ENCODE results near the gene DLGAP1.

Gene DLGAP1

DNA sequence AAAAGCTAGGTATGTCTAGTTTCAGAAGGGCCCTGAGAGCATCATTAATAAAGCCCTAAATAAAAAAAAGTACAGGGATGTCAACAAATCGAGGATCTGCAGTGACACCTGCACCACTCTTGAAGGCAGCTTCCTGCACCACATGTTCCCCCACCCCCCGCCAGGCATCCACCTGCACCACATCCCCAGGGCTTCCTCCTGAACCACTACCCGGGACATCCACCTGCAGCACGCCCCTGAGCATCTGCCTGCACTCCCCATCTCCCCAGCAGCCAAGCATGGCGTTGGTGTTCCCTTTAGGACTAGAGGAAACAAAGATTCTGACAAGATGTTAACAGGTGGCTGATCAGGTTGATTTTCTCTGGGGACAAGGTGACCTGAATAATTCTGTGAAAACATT, 55.2 kb downstream of the DLGAP1 start:
- no peaks in the 10 kb centered on the region for H3K27me3 ChIP-seq (ENCODE audit: control insufficient read depth in 5 of 5, insufficient read depth in 4 of 5, low read length in 5 of 5)
- H3K36me3 ChIP-seq (ENCODE audit: control insufficient read depth in 5 of 5, insufficient read depth in 5 of 5, low read length in 5 of 5) = no peaks in the 10 kb centered on the region
- H3K9me3 ChIP-seq (ENCODE audit: control insufficient read depth in 5 of 5, low read length in 5 of 5) = no peaks in the 10 kb centered on the region
- no peaks in the 10 kb centered on the region for H3K4me1 ChIP-seq (ENCODE audit: control insufficient read depth in 5 of 5, insufficient read depth in 5 of 5, low read length in 5 of 5)
- H3K4me3 ChIP-seq (ENCODE audit: low read depth in 1 of 5, low read length in 5 of 5) = no peak overlapping the region
- H3K27ac ChIP-seq (ENCODE audit: low read depth, low read length) = no peak overlapping the region
- H3K9ac ChIP-seq (ENCODE audit: low read length in 5 of 5) = no peak overlapping the region

DNA sequence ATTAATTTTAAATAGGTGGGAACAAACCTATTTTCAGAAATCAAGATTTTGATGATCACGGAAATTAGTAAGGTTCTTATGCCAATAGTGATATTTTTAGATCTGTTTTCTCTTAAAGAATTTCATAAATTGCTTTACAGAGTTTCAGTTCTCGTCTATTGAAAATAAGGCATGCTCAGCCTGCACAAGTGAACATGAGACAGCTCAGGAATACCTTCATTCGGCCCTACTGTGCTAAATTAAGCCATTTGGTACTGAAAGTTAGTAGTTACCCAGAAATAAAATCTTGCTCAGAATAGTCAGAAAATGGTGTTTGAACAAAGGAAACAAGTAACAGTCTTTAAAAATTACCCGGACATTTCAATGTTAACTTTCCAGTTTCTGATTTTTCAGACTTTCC, 60.4 kb downstream of the DLGAP1 start:
- no peaks in the 10 kb centered on the region for H3K4me1 ChIP-seq (ENCODE audit: control insufficient read depth in 5 of 5, insufficient read depth in 5 of 5, low read length in 5 of 5)
- no peak overlapping the region for H3K9ac ChIP-seq (ENCODE audit: low read length in 5 of 5)
- H3K27ac ChIP-seq (ENCODE audit: low read depth, low read length) = no peak overlapping the region
- H3K9me3 ChIP-seq (ENCODE audit: control insufficient read depth in 5 of 5, low read length in 5 of 5) = no peaks in the 10 kb centered on the region
- no peaks in the 10 kb centered on the region for H3K27me3 ChIP-seq (ENCODE audit: control insufficient read depth in 5 of 5, insufficient read depth in 4 of 5, low read length in 5 of 5)
- H3K4me3 ChIP-seq (ENCODE audit: low read depth in 1 of 5, low read length in 5 of 5) = no peak overlapping the region
- H3K36me3 ChIP-seq (ENCODE audit: control insufficient read depth in 5 of 5, insufficient read depth in 5 of 5, low read length in 5 of 5) = no peaks in the 10 kb centered on the region

DNA sequence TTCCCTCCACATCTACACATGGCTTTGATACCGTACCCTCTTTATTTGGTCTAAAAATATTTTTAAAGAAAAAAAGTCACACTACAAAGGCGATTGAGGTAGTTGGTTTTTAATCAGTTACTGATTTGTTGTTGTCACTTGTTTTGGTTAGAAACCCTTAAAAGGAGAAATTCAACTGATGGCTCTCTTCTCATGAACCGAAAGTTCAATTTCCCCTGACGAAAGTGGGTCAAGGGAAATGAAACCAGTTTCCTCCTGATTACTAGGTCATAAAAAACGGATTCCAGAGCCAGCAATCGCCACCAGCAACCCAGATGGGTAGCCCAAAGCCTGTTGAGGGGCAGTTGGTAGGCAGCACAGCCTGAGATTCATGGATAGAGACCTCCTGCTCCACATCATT, 63.2 kb downstream of the DLGAP1 start:
- H3K9me3 ChIP-seq (ENCODE audit: control insufficient read depth in 5 of 5, low read length in 5 of 5) = no peaks in the 10 kb centered on the region
- H3K9ac ChIP-seq (ENCODE audit: low read length in 5 of 5) = no peak overlapping the region
- no peak overlapping the region for H3K27ac ChIP-seq (ENCODE audit: low read depth, low read length)
- no peaks in the 10 kb centered on the region for H3K36me3 ChIP-seq (ENCODE audit: control insufficient read depth in 5 of 5, insufficient read depth in 5 of 5, low read length in 5 of 5)
- H3K27me3 ChIP-seq (ENCODE audit: control insufficient read depth in 5 of 5, insufficient read depth in 4 of 5, low read length in 5 of 5) = no peaks in the 10 kb centered on the region
- peak overlapping the region in 1 of 5 donors; percentile 24 for H3K4me3 ChIP-seq (ENCODE audit: low read depth in 1 of 5, low read length in 5 of 5)
- H3K4me1 ChIP-seq (ENCODE audit: control insufficient read depth in 5 of 5, insufficient read depth in 5 of 5, low read length in 5 of 5) = no peaks in the 10 kb centered on the region

DNA sequence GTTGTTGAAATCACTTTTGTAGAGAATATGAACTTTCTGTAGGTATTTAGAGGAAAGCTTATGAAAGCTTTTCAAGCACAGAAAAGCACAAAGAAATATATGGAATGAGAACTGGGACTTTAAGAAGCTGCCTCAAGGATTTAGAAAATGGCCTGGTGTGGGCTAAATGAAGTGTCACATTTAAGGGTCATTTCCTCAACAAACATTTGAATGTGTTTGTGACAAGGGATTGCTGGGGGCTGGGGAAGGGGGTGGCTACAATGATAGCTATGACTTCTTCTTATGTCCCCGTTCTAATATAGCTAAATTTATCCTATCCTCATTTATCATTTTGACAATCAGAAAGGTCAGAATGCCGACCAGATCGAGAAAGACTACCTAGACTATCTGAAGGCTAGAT, 69.2 kb downstream of the DLGAP1 start:
- Histone ChIP-seq H3K4me3 (ENCODE audit: low read depth in 1 of 5, low read length in 5 of 5) (no peak overlapping the region), H3K9ac (ENCODE audit: low read length in 5 of 5) (no peak overlapping the region), H3K4me1 (ENCODE audit: control insufficient read depth in 5 of 5, insufficient read depth in 5 of 5, low read length in 5 of 5) (no peaks in the 10 kb centered on the region), H3K9me3 (ENCODE audit: control insufficient read depth in 5 of 5, low read length in 5 of 5) (no peaks in the 10 kb centered on the region), H3K36me3 (ENCODE audit: control insufficient read depth in 5 of 5, insufficient read depth in 5 of 5, low read length in 5 of 5) (no peaks in the 10 kb centered on the region), H3K27ac (ENCODE audit: low read depth, low read length) (no peak overlapping the region), H3K27me3 (ENCODE audit: control insufficient read depth in 5 of 5, insufficient read depth in 4 of 5, low read length in 5 of 5) (no peaks in the 10 kb centered on the region)

DNA sequence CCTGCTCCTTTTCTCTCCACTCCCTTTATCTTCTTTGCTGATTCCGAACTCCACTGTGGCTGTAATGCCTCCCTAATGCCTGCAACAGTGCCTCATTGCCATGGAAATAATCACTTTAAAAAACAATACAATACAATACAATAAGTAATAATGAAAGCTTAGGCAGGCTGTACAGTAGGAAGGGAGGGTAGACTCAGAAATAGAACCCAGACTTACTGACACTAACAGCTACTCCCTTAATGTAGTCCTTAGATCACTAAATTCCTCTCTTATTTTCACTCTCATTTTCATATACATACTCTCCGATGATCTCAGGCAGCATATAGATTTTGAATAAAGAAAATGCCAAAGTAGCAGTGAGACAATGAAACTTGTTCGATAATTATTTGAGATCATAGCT, 70.2 kb downstream of the DLGAP1 start:
- Histone ChIP-seq H3K4me3 (ENCODE audit: low read depth in 1 of 5, low read length in 5 of 5) (no peak overlapping the region), H3K9me3 (ENCODE audit: control insufficient read depth in 5 of 5, low read length in 5 of 5) (no peaks in the 10 kb centered on the region), H3K9ac (ENCODE audit: low read length in 5 of 5) (no peak overlapping the region), H3K4me1 (ENCODE audit: control insufficient read depth in 5 of 5, insufficient read depth in 5 of 5, low read length in 5 of 5) (no peaks in the 10 kb centered on the region), H3K27ac (ENCODE audit: low read depth, low read length) (no peak overlapping the region), H3K27me3 (ENCODE audit: control insufficient read depth in 5 of 5, insufficient read depth in 4 of 5, low read length in 5 of 5) (no peaks in the 10 kb centered on the region), H3K36me3 (ENCODE audit: control insufficient read depth in 5 of 5, insufficient read depth in 5 of 5, low read length in 5 of 5) (no peaks in the 10 kb centered on the region)

DNA sequence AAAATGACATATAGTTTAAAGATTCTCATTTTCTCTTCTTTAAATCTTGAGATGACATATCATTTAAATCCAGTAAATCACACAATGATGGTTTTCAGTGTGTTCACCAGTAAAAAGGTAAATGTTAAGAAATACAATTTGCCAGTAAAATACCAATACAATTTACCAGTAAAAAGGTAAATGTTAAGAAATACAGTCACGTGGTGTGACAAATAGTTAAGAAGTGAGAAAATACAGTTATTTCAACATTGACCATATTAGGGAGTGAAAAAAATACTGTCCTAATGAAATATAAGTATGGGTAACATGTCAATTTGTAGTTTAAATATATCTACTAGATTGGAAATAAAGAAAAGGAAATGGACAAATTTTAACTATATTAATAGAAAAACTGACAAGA, 80.5 kb downstream of the DLGAP1 start:
- no peaks in the 10 kb centered on the region for H3K27me3 ChIP-seq (ENCODE audit: control insufficient read depth in 5 of 5, insufficient read depth in 4 of 5, low read length in 5 of 5)
- no peak overlapping the region for H3K27ac ChIP-seq (ENCODE audit: low read depth, low read length)
- H3K4me3 ChIP-seq (ENCODE audit: low read depth in 1 of 5, low read length in 5 of 5) = no peak overlapping the region
- no peak overlapping the region for H3K9ac ChIP-seq (ENCODE audit: low read length in 5 of 5)
- no peaks in the 10 kb centered on the region for H3K36me3 ChIP-seq (ENCODE audit: control insufficient read depth in 5 of 5, insufficient read depth in 5 of 5, low read length in 5 of 5)
- no peaks in the 10 kb centered on the region for H3K4me1 ChIP-seq (ENCODE audit: control insufficient read depth in 5 of 5, insufficient read depth in 5 of 5, low read length in 5 of 5)
- no peaks in the 10 kb centered on the region for H3K9me3 ChIP-seq (ENCODE audit: control insufficient read depth in 5 of 5, low read length in 5 of 5)

DNA sequence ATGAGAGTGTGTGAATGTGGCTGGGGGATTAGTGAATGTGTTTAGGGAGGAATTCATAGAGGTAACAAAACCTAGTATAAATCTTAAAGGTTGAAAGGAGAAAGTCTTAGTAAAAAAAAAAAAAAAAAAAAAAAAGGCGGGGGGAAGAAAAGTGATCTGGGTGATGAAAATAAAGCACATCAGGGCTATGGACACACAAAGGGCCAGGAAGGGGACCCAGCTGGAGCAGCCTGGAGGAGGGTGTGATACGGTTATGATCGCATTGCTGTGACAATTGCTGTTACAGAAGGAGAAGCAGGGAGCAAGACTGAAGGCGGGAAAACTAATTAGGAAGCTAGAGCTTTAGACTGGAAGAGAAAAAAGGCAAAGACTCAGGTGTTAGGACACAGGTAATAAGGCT, 85.4 kb downstream of the DLGAP1 start:
- Histone ChIP-seq H3K4me3 (ENCODE audit: low read depth in 1 of 5, low read length in 5 of 5) (no peak overlapping the region), H3K4me1 (ENCODE audit: control insufficient read depth in 5 of 5, insufficient read depth in 5 of 5, low read length in 5 of 5) (no peaks in the 10 kb centered on the region), H3K9me3 (ENCODE audit: control insufficient read depth in 5 of 5, low read length in 5 of 5) (peaks cover 0 to under 1% (median 0%) of the 10 kb centered on the region in 5 donors), H3K9ac (ENCODE audit: low read length in 5 of 5) (no peak overlapping the region), H3K36me3 (ENCODE audit: control insufficient read depth in 5 of 5, insufficient read depth in 5 of 5, low read length in 5 of 5) (no peaks in the 10 kb centered on the region), H3K27me3 (ENCODE audit: control insufficient read depth in 5 of 5, insufficient read depth in 4 of 5, low read length in 5 of 5) (no peaks in the 10 kb centered on the region), H3K27ac (ENCODE audit: low read depth, low read length) (no peak overlapping the region)

DNA sequence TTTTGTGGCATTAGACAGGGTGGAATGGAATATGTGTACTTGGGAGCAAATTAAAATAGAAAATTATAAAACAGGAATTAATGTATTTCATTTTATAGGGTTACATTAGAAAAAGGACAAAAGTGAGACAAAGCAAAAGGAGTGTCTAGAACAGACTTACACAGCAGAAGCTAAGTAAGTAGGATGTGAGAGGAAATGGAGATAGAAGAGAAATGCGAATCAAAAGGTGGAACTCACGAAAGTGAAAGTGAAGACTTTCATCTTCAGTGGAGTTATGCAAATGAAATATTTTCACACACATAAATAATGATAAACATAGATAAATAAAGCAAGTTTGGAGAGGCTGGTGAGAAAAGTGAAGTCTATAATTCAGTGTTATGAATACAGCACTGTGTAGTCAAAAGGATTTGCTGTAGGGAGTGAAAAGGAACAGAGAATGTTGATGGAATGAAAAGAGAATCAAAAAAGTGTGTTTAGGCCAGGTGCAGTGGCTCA, 94.8 kb downstream of the DLGAP1 start:
- Histone ChIP-seq H3K27ac (ENCODE audit: low read depth, low read length) (no peak overlapping the region), H3K9ac (ENCODE audit: low read length in 5 of 5) (no peak overlapping the region), H3K4me1 (ENCODE audit: control insufficient read depth in 5 of 5, insufficient read depth in 5 of 5, low read length in 5 of 5) (no peaks in the 10 kb centered on the region), H3K9me3 (ENCODE audit: control insufficient read depth in 5 of 5, low read length in 5 of 5) (peaks cover 0 to 9% (median 5%) of the 10 kb centered on the region in 5 donors), H3K36me3 (ENCODE audit: control insufficient read depth in 5 of 5, insufficient read depth in 5 of 5, low read length in 5 of 5) (no peaks in the 10 kb centered on the region), H3K4me3 (ENCODE audit: low read depth in 1 of 5, low read length in 5 of 5) (no peak overlapping the region), H3K27me3 (ENCODE audit: control insufficient read depth in 5 of 5, insufficient read depth in 4 of 5, low read length in 5 of 5) (no peaks in the 10 kb centered on the region)

DNA sequence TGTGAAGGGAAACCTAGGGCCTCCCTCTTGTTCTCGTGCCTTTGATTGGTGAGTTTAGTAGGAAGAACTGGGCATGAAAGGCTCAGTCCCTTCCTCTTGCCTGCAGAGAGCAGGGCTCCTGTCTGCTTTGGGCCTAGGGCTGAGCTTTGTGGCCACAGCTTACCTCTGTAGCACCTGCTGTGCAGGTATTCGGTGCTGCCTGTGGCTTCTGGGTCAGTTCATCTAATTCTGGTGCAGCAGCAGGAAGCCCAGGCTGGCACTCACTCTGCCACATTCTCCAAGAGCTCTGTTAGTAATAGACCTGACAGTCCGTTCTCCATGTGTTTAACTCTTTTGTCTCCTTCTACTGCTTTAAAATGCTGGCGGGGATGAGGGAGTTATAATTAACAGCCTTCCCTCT, 96.5 kb downstream of the DLGAP1 start:
- H3K9me3 ChIP-seq (ENCODE audit: control insufficient read depth in 5 of 5, low read length in 5 of 5) = peaks cover 0 to 6% (median 5%) of the 10 kb centered on the region in 5 donors
- no peak overlapping the region for H3K4me3 ChIP-seq (ENCODE audit: low read depth in 1 of 5, low read length in 5 of 5)
- H3K4me1 ChIP-seq (ENCODE audit: control insufficient read depth in 5 of 5, insufficient read depth in 5 of 5, low read length in 5 of 5) = no peaks in the 10 kb centered on the region
- no peak overlapping the region for H3K27ac ChIP-seq (ENCODE audit: low read depth, low read length)
- peaks cover 0 to 4% (median 0%) of the 10 kb centered on the region in 5 donors for H3K27me3 ChIP-seq (ENCODE audit: control insufficient read depth in 5 of 5, insufficient read depth in 4 of 5, low read length in 5 of 5)
- H3K9ac ChIP-seq (ENCODE audit: low read length in 5 of 5) = no peak overlapping the region
- no peaks in the 10 kb centered on the region for H3K36me3 ChIP-seq (ENCODE audit: control insufficient read depth in 5 of 5, insufficient read depth in 5 of 5, low read length in 5 of 5)

DNA sequence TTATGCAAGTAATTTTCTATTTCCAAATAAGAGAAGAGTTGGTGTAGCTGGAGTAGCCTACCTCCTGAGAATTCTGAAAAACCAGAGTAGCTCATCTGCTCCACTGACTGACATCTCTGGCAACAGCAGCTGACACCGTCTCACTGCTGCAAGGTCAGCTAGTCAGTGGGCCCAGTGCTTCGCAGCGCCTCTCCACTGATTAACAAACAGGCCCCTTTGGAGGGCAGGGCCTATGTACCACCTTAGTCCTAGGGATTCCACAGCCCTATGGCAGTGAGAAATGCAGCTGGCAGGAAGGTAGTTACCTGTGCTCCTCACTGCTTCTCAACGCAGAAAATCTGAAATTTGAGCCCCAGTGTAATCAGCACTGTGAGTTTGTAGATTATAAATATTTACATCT, 97.5 kb downstream of the DLGAP1 start:
- no peaks in the 10 kb centered on the region for H3K4me1 ChIP-seq (ENCODE audit: control insufficient read depth in 5 of 5, insufficient read depth in 5 of 5, low read length in 5 of 5)
- H3K9ac ChIP-seq (ENCODE audit: low read length in 5 of 5) = no peak overlapping the region
- H3K27me3 ChIP-seq (ENCODE audit: control insufficient read depth in 5 of 5, insufficient read depth in 4 of 5, low read length in 5 of 5) = peaks cover 0 to 4% (median 0%) of the 10 kb centered on the region in 5 donors
- H3K9me3 ChIP-seq (ENCODE audit: control insufficient read depth in 5 of 5, low read length in 5 of 5) = no peaks in the 10 kb centered on the region
- H3K4me3 ChIP-seq (ENCODE audit: low read depth in 1 of 5, low read length in 5 of 5) = no peak overlapping the region
- H3K36me3 ChIP-seq (ENCODE audit: control insufficient read depth in 5 of 5, insufficient read depth in 5 of 5, low read length in 5 of 5) = no peaks in the 10 kb centered on the region
- H3K27ac ChIP-seq (ENCODE audit: low read depth, low read length) = no peak overlapping the region

DNA sequence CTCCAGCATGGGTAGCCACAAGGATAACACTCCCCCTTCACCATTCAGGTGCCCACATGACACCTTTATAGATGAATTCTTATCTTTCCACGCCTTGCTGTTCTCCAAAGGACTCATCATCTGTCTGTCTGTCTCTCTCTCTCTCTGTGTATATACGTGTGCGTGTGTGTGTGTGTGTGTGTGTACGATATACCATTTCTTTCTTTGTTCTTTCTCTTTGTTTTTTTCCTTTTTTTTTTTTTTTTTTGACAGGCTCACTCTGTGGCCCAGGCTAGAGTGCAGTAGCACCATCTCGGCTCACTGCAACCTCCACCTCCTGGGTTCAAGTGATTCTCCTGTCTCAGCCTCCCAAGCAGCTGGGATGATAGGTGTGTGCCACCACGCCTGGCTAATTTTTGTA, 98.2 kb downstream of the DLGAP1 start:
- H3K4me1 ChIP-seq (ENCODE audit: control insufficient read depth in 5 of 5, insufficient read depth in 5 of 5, low read length in 5 of 5) = no peaks in the 10 kb centered on the region
- no peaks in the 10 kb centered on the region for H3K36me3 ChIP-seq (ENCODE audit: control insufficient read depth in 5 of 5, insufficient read depth in 5 of 5, low read length in 5 of 5)
- no peaks in the 10 kb centered on the region for H3K9me3 ChIP-seq (ENCODE audit: control insufficient read depth in 5 of 5, low read length in 5 of 5)
- H3K4me3 ChIP-seq (ENCODE audit: low read depth in 1 of 5, low read length in 5 of 5) = no peak overlapping the region
- no peak overlapping the region for H3K27ac ChIP-seq (ENCODE audit: low read depth, low read length)
- H3K27me3 ChIP-seq (ENCODE audit: control insufficient read depth in 5 of 5, insufficient read depth in 4 of 5, low read length in 5 of 5) = peaks cover 0 to 4% (median 0%) of the 10 kb centered on the region in 5 donors
- no peak overlapping the region for H3K9ac ChIP-seq (ENCODE audit: low read length in 5 of 5)
